ENCODE results near the gene ATL3. TPM values are rescaled to one million over a fixed set of nuclear protein-coding genes. Genes with fewer than 3 reads are reported as not detected.

Gene ATL3
- total and polyA plus RNA-seq, 8 donors = 6.1 to 40.7 (median 26.7) TPM

DNA sequence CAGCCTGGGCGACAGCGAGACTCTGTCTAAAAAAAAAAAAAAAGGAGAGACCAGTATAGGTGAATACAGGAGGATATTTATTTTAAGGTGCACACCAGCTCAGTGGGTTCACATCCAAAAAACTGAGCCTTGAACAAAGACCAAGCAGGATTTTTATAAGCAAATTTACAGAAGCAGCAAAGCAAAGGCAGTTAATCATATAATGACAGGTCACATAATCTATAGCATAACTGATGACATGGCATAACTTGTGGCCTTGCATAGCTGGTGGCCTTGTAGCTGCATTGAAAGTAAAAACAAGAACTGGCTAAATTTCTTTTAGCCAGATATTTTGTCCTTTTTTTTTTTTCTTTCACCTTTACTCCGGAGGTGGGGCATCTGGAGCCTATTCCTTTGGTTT is 54.2 kb downstream of the ATL3 start:
- TF ChIP-seq CTCF (IDR thresholded peaks at IDR 0.05) = no peak
- intact Hi-C loops (cut with DNase I) = no loop called here
- no peaks in the 10 kb centered on the region for H3K9me3 ChIP-seq
- no peaks in the 10 kb centered on the region for H3K27me3 ChIP-seq
- no peak overlapping the region for H3K4me3 ChIP-seq
- FAIRE-seq (no peak), DNase-seq (no peak), ATAC-seq (no peak)
- H3K4me1 ChIP-seq = peaks cover 0 to 7% (median 5%) of the 10 kb centered on the region in 3 donors
- 20 to 35% methylated on average over 2 to 3 of the region's 3 CpGs for WGBS, 2 donors
- no peaks in the 10 kb centered on the region for H3K36me3 ChIP-seq
- H3K27ac ChIP-seq = no peak overlapping the region

DNA sequence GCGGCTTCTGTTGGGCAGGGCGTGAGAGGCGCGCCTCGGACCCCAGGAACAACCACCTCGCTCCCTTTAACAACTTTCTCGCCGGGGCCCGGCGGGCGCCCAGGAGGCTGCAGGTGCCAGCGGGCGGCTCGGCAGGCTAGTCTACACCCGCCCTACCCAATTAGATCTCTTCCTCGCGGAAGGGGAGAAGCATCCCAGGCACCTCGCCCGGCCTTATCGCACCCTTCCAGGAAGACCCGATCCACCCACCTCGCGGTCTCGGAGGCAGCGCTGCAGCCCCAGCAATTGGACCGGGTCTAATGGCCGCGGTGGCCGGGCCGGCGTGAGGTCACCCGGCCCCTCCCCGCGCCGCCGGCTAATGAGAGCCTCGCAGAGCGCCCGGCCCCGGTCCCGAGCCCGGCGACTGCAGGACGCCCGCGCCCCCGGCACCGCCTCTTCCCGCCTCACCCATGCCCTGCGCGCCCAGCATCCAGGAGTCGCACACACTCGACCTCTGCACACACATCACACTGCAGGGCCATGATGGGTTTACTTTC is 57.0 kb downstream of the ATL3 start, which contains the start of gene PLAAT3:
Gene PLAAT3 (minus strand): TSS at position 298 of the 536 bp plus-strand sequence. CDS start 419 bp downstream, outside the sequence.
- WGBS, 2 donors = 1% methylated on average over 53 of the region's 53 CpGs

DNA sequence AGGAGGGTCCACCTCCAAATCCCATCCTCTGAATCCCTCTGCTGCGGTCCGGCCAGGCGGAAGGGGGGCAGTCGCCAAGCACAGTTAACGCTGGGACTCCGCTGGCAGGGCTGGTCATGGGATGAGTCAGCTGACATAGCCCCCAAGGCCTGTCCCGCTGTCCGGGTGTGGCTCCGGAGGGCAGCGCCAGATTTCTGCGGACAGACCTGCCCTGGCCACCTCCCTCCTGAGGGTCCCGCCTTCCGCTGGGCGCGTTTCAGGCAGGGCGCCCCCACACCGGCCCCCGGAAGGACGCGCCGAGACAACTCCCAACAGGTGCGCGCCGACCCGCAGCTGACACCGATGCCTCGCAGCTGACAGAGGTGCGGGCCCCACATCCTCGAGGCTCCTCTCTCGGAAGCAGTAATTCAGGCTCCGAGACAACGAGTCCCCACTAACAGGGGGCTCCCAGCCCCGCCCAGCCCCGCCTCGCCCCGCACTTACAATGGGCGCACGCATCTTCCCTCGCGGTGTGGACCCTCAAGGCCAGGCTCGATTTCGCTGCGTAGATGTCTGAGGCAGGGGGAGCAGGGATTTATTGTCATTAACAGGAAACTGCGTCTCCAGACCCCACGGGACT is 57.5 kb downstream of the ATL3 start:
- H3K27ac ChIP-seq = peak overlapping the region in 2 of 4 donors; percentile 57 to 76
- peak overlapping the region; percentile 50 to 67 (median 64) for H3K4me3 ChIP-seq
- intact Hi-C loops (cut with DNase I) = no loop called here
- H3K9me3 ChIP-seq = no peaks in the 10 kb centered on the region
- H3K27me3 ChIP-seq = no peaks in the 10 kb centered on the region
- no peaks in the 10 kb centered on the region for H3K36me3 ChIP-seq
- 1 to 3% methylated on average over 41 to 45 of the region's 45 CpGs for WGBS, 2 donors
- TF ChIP-seq CTCF (IDR thresholded peaks at IDR 0.05) = no peak
- FAIRE-seq = no peak
- ATAC-seq = peak; percentile 59 to 70 (median 60)
- H3K4me1 ChIP-seq = peaks cover 0 to 7% (median 5%) of the 10 kb centered on the region in 3 donors
- DNase-seq = peak; percentile 33 to 72 (median 50)

More for the DNA sequence above, 57.0 kb downstream of the ATL3 start, which contains the start of gene PLAAT3:
- Histone ChIP-seq H3K9me3 (no peaks in the 10 kb centered on the region), H3K27ac (peak within 1 kb of the TSS in 2 of 4 donors; percentile 57 to 76), H3K4me3 (peak within 1 kb of the TSS; percentile 50 to 67 (median 64)), H3K4me1 (peaks cover 0 to 7% (median 5%) of the 10 kb centered on the region in 3 donors), H3K27me3 (no peaks in the 10 kb centered on the region), H3K36me3 (no peaks in the 10 kb centered on the region)
- FAIRE-seq (no peak), DNase-seq (peak; percentile 73 to 88 (median 80)), ATAC-seq (peak; percentile 85 to 91 (median 88))
- intact Hi-C loops (cut with DNase I) = no loop called here
- no peak for TF ChIP-seq CTCF (IDR thresholded peaks at IDR 0.05)

DNA sequence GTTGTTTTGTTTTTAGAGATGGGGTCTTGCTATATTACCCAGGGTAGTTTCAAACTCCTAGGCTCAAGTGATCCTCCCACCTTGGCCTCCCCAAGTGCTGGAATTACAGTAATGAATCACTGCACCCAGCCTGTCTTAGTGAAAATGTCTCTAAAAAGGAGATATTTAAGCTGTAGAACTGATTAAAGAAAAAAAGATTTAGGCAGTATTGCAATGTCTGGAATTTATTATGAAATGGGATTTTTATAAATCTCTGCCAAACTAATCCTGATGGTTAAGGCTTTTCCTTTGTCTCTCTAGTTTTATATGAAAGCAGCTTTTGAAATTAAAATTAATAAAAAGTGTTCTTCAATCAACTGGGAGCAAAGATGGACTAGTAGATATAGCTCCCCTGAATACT is 59.0 kb downstream of the ATL3 start:
- peaks cover 0 to 7% (median 5%) of the 10 kb centered on the region in 3 donors for H3K4me1 ChIP-seq
- FAIRE-seq (no peak), DNase-seq (no peak), ATAC-seq (no peak)
- H3K36me3 ChIP-seq = no peaks in the 10 kb centered on the region
- intact Hi-C loops (cut with DNase I) = no loop called here
- no peak for TF ChIP-seq CTCF (IDR thresholded peaks at IDR 0.05)
- H3K27me3 ChIP-seq = no peaks in the 10 kb centered on the region
- no peak overlapping the region for H3K4me3 ChIP-seq
- no peaks in the 10 kb centered on the region for H3K9me3 ChIP-seq
- H3K27ac ChIP-seq = peak overlapping the region in 1 of 4 donors; percentile 27

GRCh38 chr11:63611395-63611747 is 59.8 kb downstream of the ATL3 start:
- Histone ChIP-seq H3K9me3 (no peaks in the 10 kb centered on the region), H3K4me3 (no peak overlapping the region), H3K4me1 (peaks cover 0 to 7% (median 5%) of the 10 kb centered on the region in 3 donors), H3K27ac (no peak overlapping the region), H3K36me3 (no peaks in the 10 kb centered on the region), H3K27me3 (no peaks in the 10 kb centered on the region)
- 60 to 64% methylated on average over 1 of the region's 1 CpG for WGBS, 2 donors
- no peak for TF ChIP-seq CTCF (IDR thresholded peaks at IDR 0.05)
- ATAC-seq (no peak), FAIRE-seq (no peak), DNase-seq (no peak)
- intact Hi-C loops (cut with DNase I) = no loop called here
